Activated T-cell treated with anti-CD3 and anti-CD28 coated beads, Interleukin-2, amount 50 U/mL, for 4 hours (primary cell): ENCODE data around the gene MARVELD1. TPM values are rescaled to one million over a fixed set of nuclear protein-coding genes. Genes with fewer than 3 reads are reported as not detected.

Experiments used
- ATAC-seq, 2 donors: fragments of 200-7000 bp; cut with Tn5 transposase; one replicate each; pipeline ENCODE4 v1.10.0; 2021
- DNase-seq: peaks from one replicate; pipeline ENCODE4 v3.0.0-alpha.2; 2020
- H3K27me3 Mint-ChIP-seq: one replicate; pipeline ENCODE4 v1.8.0; 2021; ENCODE audit warnings: low read depth, mixed read lengths
- H3K36me3 Mint-ChIP-seq: one replicate; pipeline ENCODE4 v1.8.0; 2022; ENCODE audit warnings: mixed read lengths; ENCODE audit not compliant: insufficient read depth
- H3K4me1 Mint-ChIP-seq: one replicate; pipeline ENCODE4 v1.8.0; 2021; ENCODE audit warnings: low read depth, mixed read lengths
- H3K4me3 Mint-ChIP-seq: one replicate; pipeline ENCODE4 v1.8.0; 2021; ENCODE audit warnings: mild to moderate bottlenecking, moderate library complexity, mixed read lengths
- H3K9me3 Mint-ChIP-seq: one replicate; pipeline ENCODE4 v1.8.0; 2021; ENCODE audit warnings: mixed read lengths
- total RNA-seq, 3 donors: library from RNA; stranded (reverse); gene quantifications; one replicate each; pipeline ENCODE4 v1.2.1, GENCODE V29; 2021

Gene MARVELD1
- total RNA-seq, 3 donors from 2014 or later = 1.6 to 2.5 (median 1.7) TPM

GRCh38 chr10:97763947-97764346 lies 50.4 kb downstream of the MARVELD1 start:
- Mint-ChIP-seq H3K4me1 (no peaks in the 10 kb centered on the region), H3K36me3 (peaks cover 27% of the 10 kb centered on the region), H3K4me3 (no peak overlapping the region), H3K27me3 (no peaks in the 10 kb centered on the region), H3K9me3 (no peaks in the 10 kb centered on the region)
- ATAC-seq (no peak), DNase-seq (no peak)

DNA sequence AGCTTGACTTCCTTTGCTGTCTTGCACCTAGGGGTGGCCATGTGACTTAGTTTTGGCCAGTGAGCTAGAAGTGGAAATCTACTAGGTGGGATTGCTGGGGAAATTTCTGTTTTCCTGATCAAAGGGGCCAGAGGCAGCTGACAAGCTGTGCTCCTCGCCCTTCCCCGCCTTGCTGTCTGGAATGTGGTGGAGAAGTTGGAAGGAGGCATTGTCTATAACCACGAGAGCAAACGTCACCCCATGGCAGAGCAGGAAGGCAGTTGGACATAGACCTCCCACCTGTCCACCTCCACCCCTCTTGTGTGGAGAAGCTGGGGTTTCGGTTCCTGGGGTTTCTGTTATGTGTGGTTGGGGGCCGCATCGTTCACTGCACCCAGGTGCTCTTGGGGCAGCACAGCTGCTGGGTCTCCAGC lies 51.0 kb downstream of the MARVELD1 start:
- H3K4me1 Mint-ChIP-seq = no peaks in the 10 kb centered on the region
- H3K9me3 Mint-ChIP-seq = no peaks in the 10 kb centered on the region
- H3K27me3 Mint-ChIP-seq = peaks cover 4% of the 10 kb centered on the region
- ATAC-seq (no peak), DNase-seq (no peak)
- no peak overlapping the region for H3K4me3 Mint-ChIP-seq
- peaks cover 23% of the 10 kb centered on the region for H3K36me3 Mint-ChIP-seq

- Mint-ChIP-seq H3K4me3 (no peak overlapping the region), H3K4me1 (peaks cover under 1% of the 10 kb centered on the region), H3K9me3 (no peaks in the 10 kb centered on the region), H3K27me3 (peaks cover 10% of the 10 kb centered on the region), H3K36me3 (peaks cover 18% of the 10 kb centered on the region)
- ATAC-seq (no peak), DNase-seq (no peak)
Measured at GRCh38 chr10:97765201-97765600, 51.7 kb downstream of the MARVELD1 start.

- Mint-ChIP-seq H3K9me3 (no peaks in the 10 kb centered on the region), H3K4me1 (peaks cover 9% of the 10 kb centered on the region), H3K27me3 (peaks cover 20% of the 10 kb centered on the region), H3K4me3 (no peak overlapping the region), H3K36me3 (peaks cover 13% of the 10 kb centered on the region)
- ATAC-seq (no peak), DNase-seq (no peak)
Measured at GRCh38 chr10:97766106-97766810, 52.7 kb downstream of the MARVELD1 start.

DNA sequence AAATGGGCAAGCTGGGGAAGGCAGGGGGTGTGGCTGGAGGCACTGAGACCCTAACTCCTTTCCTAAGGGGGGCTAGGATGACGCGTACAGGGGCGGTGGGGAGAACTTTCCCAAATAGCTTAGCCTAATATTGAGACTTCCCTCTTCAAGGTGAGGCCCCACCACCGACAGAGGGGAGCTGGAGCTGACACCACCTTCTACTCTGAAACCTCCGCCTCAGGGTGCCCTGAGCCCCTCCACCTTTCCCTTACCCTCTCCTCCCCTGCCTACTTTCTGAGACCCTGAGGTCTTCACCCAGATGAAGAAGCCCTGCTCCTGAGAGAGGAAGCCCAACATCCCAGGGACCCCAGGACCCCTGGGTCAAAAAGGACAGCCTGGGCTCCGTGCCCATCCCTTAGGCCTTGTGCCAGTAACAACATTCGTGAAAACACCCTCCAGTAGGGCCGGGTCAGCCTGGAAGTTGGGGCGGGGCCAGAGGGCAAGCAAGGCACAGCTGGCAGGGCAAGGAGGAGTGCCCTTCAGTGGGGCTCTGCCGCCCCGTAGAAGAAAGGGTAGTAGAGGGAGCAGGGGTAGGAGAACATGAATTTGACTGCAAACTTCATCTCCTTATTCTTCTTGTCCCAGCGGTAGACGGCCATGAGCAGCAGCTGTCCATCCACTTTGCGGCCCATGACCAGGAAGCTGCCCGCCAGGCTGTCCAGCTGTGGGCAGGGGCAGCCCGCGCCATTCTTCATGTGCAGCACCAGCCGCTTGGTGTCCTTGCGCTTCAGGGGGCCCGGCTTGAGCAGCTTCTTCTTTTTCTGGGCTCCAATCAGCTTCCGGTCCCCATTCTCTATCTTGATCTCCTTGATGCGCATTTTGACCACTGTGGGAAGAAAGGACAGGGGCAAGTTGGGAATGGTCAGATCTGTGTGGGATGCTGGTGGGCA lies 53.7 kb downstream of the MARVELD1 start:
- H3K4me1 Mint-ChIP-seq = peaks cover 14% of the 10 kb centered on the region
- H3K4me3 Mint-ChIP-seq = no peak overlapping the region
- DNase-seq (no peak), ATAC-seq (no peak)
- H3K27me3 Mint-ChIP-seq = peaks cover 25% of the 10 kb centered on the region
- peaks cover 5% of the 10 kb centered on the region for H3K36me3 Mint-ChIP-seq
- H3K9me3 Mint-ChIP-seq = no peaks in the 10 kb centered on the region

Other genes with a start within 250 kb of the MARVELD1 start
- 10 to 100 TPM; 77.3 to 87.5 (median 83.4) TPM for gene MMS19, start 215.3 kb upstream of the MARVELD1 start, total RNA-seq
- 1 to 10 TPM; 2.0 to 3.0 (median 2.8) TPM for gene UBTD1, start 214.8 kb upstream of the MARVELD1 start, total RNA-seq
- gene ANKRD2, start 141.0 kb upstream of the MARVELD1 start, total RNA-seq = not detected
- not detected for gene HOGA1, start 129.3 kb upstream of the MARVELD1 start, total RNA-seq
- gene C10orf62, start 124.0 kb upstream of the MARVELD1 start, total RNA-seq = not detected
- gene MORN4, start 80.2 kb upstream of the MARVELD1 start, total RNA-seq = 1 to 10 TPM; 2.1 to 4.5 (median 2.2) TPM
- 10 to 100 TPM; 12.9 to 16.9 (median 15.7) TPM for gene PI4K2A, start 73.1 kb upstream of the MARVELD1 start, total RNA-seq
- 1 to 10 TPM; 1.6 to 2.5 (median 1.8) TPM for gene AVPI1, start 26.5 kb upstream of the MARVELD1 start, total RNA-seq
- 10 to 100 TPM; 27.1 to 27.6 (median 27.1) TPM for gene ZFYVE27, start 23.4 kb downstream of the MARVELD1 start, total RNA-seq
- gene SFRP5, start 58.3 kb downstream of the MARVELD1 start, total RNA-seq = under 1 TPM in 2 of 3 donors, not detected in 1; 0.13 to 0.28 TPM
- gene GOLGA7B, start 136.1 kb downstream of the MARVELD1 start, total RNA-seq = under 1 TPM; 0.28 to 0.32 (median 0.30) TPM